ENCODE data around the gene LPAR1. TPM values are rescaled to one million over a fixed set of nuclear protein-coding genes. Genes with fewer than 3 reads are reported as not detected.

LPAR1 gene
- total and polyA plus RNA-seq, 9 of the 15 experiments (the other 6 are each of a cell fraction or from before 2014, with no cell fraction given): 0.13 TPM; not detected in 8

- TF ChIP-seq ZNF431 (CRISPR knock-in tag; IDR thresholded peaks at IDR 0.05): no peak
These were observed 2.2 kb upstream of the LPAR1 start (continued) for GRCh38 chr9:111040494-111040893.

- BruUV-seq (replicated peaks): no TSS peak
- H3K4me3 ChIP-seq: no peak overlapping the region
- H4K20me1 ChIP-seq (replicated peaks; ENCODE audit: control insufficient read depth, insufficient read depth, low read length): no peaks in the 10 kb centered on the region
- H3K36me3 ChIP-seq (ENCODE audit: control insufficient read depth, insufficient read depth, low read length): no peaks in the 10 kb centered on the region
- no peaks in the 10 kb centered on the region for H3K9me1 ChIP-seq (ENCODE audit: control insufficient read depth, insufficient read depth, low read length)
- ATAC-seq: no peak
- H3K79me2 ChIP-seq (ENCODE audit: control insufficient read depth, insufficient read depth, low read length): no peaks in the 10 kb centered on the region
- no peaks in the 10 kb centered on the region; the same call in 1 of the 2 replicates for H3K9me3 ChIP-seq (replicated peaks; ENCODE audit: control insufficient read depth, insufficient read depth, low read depth, low read length)
- no peaks in the 10 kb centered on the region for H3K27me3 ChIP-seq (ENCODE audit: control insufficient read depth in 2 of 2, insufficient read depth in 2 of 2, low read length in 2 of 2)
- 5% methylated on average over 23 of the region's 23 CpGs for WGBS (ENCODE audit: insufficient coverage, low coverage, missing lambda C conversion rate)
- H3K9ac ChIP-seq (ENCODE audit: insufficient read depth in 1 of 2, low read depth in 2 of 2, low read length in 2 of 2): no peak overlapping the region
- no peaks in the 10 kb centered on the region; a peak in 1 of 5 replicates for H3K4me1 ChIP-seq (replicated peaks in 1 of 2; ENCODE audit: control insufficient read depth in 2 of 2, insufficient read depth in 2 of 2, low read length in 2 of 2)
- intact Hi-C loops (cut with micrococcal nuclease) (no loop called here), in situ Hi-C loops (cut with MboI) (no loop called here)
- no peak overlapping the region for H3K27ac ChIP-seq (ENCODE audit: extremely low read depth, low read depth, low read length)
- DNase-seq (ENCODE audit: extremely low read depth in 1 of 4, low spot score in 3 of 4): no peak
- ChIA-PET CTCF (ENCODE audit: low intra/inter-chr PET ratio) (no interaction called here), POLR2A (no interaction called here)
- no peak overlapping the region for H2AFZ ChIP-seq (ENCODE audit: low read depth, low read length)
- H3K4me2 ChIP-seq (ENCODE audit: insufficient read depth, low read length): no peak overlapping the region
- FAIRE-seq: no peak
- TF ChIP-seq, protein P1, sequence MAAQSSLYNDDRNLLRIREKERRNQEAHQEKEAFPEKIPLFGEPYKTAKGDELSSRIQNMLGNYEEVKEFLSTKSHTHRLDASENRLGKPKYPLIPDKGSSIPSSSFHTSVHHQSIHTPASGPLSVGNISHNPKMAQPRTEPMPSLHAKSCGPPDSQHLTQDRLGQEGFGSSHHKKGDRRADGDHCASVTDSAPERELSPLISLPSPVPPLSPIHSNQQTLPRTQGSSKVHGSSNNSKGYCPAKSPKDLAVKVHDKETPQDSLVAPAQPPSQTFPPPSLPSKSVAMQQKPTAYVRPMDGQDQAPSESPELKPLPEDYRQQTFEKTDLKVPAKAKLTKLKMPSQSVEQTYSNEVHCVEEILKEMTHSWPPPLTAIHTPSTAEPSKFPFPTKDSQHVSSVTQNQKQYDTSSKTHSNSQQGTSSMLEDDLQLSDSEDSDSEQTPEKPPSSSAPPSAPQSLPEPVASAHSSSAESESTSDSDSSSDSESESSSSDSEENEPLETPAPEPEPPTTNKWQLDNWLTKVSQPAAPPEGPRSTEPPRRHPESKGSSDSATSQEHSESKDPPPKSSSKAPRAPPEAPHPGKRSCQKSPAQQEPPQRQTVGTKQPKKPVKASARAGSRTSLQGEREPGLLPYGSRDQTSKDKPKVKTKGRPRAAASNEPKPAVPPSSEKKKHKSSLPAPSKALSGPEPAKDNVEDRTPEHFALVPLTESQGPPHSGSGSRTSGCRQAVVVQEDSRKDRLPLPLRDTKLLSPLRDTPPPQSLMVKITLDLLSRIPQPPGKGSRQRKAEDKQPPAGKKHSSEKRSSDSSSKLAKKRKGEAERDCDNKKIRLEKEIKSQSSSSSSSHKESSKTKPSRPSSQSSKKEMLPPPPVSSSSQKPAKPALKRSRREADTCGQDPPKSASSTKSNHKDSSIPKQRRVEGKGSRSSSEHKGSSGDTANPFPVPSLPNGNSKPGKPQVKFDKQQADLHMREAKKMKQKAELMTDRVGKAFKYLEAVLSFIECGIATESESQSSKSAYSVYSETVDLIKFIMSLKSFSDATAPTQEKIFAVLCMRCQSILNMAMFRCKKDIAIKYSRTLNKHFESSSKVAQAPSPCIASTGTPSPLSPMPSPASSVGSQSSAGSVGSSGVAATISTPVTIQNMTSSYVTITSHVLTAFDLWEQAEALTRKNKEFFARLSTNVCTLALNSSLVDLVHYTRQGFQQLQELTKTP (IDR thresholded peaks at IDR 0.05; ENCODE audit: low read depth in 1 of 2, partially characterized antibody in 2 of 2): no peak
- no peak for TF ChIP-seq ATF7 (IDR thresholded peaks at IDR 0.05)
- no peak for TF ChIP-seq ZNF3 (CRISPR knock-in tag; IDR thresholded peaks at IDR 0.05)
- no peak for TF ChIP-seq CC2D1A (IDR thresholded peaks at IDR 0.05)
- TF ChIP-seq NFIC (IDR thresholded peaks at IDR 0.05): no peak
- TF ChIP-seq DEAF1 (CRISPR knock-in tag; IDR thresholded peaks at IDR 0.05): no peak
- TF ChIP-seq TOE1 (IDR thresholded peaks at IDR 0.05; ENCODE audit: borderline replicate concordance): no peak
- TF ChIP-seq TOE1 (CRISPR knock-in tag; IDR thresholded peaks at IDR 0.05; ENCODE audit: borderline replicate concordance, low read depth): no peak
These were observed 1.1 kb upstream of the LPAR1 start for GRCh38 chr9:111039231-111039906.

Data from K562 (cell line).